NCI-H1694 treated with DMSO at 0.1 percent for 48 hours (cell line): ENCODE measurements around the gene MLH1.

ENCODE experiments used
- DNase-seq: peaks from one replicate; lab custom pipeline; 2025; lab: John Stamatoyannopoulos, UW

The MLH1 gene

DNA sequence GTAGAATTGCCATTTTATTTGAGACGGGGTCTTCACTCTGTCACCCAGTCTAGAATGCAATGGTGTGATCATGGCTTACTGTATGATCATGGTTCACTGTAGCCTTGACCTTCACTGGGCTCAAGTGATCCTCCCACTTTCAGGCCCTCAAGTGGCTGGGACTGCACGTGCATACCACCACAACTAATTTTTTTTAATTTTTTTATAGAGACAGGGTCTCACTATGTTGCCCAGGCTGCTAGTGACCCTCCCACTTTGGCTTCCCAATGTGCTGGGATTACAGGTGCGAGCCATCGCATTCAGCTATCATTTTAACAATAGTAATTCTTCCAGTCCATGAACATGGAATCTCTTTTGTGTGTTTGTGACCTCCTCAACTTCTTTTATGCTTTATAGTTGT, 12.3 kb upstream of the MLH1 start:
- DNase-seq: no peak

DNA sequence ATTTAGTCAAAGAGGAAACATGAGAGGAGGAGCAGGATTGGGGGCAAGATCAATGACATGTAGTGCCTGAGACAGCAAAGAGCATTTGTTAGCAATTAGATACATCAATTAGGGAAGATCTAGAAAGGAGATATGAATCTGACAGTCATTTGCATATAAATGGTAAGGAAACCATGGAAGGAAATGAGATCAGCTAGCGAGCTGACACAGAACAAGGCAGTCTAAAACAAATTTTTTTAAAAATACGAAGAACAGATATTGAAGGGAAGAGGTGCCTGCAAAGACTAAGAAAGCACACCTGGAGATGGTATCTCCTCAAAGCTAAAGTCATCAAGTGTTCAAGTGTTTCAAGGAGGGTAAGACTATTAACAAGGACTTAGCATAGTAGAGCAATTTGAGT, 5.0 kb upstream of the MLH1 start:
- DNase-seq: no peak

DNA sequence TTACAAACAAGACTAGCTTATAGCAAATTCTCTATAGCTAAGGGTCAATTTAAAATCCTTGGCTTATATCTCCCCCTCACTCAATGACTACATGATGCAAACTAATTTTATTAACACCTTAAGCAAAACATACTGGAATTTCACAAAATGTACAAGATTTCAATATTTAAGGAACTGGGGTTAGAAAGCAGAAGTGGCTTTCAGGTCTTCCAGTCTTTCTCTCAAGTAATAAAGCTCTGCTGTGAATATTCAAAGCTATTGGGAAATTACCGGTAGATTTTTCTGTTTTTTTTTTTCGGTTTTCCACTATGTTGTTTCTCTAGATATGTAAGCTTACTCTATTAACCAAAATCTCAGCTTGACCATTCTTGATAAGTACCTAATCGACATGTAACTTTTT, 4.3 kb upstream of the MLH1 start:
- DNase-seq: no peak

DNA sequence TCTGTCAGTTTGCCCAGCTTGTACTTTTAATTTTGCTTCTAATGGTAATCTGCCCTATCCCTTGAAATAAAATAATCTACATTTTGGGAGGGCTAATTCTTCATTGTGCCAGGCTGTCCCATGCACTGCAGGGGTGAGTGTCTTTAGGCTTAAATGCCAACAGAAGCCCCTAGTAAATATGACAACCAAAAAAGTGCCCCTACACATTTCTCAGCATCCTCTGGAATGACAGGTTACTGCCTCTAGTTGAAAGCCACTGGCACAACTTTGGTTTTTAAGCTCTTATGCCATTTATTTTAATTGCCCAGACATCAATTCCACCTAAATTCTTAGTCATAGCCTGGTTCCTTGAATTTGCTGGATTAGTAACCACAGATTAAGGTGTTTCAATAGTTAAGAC, 3.8 kb upstream of the MLH1 start:
- DNase-seq: no peak

DNA sequence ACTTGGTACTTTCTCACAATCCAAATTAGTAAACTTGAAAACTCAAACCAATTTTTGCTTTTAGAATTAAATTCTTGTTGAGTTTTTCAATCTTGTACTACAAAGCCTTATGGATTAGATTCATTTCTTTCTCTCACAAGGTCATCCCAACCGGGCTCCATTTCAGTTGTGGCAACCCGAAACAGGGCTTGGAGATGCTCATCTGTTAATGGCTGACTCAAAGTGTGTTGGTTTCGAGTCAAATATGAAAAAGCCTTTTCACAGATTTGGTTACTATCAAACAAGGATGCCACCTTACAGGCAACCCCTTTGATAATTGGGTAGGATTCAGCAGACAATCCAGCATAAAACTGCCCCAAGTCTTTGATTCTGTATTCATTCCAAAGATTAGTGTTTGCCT, 2.2 kb upstream of the MLH1 start:
- DNase-seq: no peak

DNA sequence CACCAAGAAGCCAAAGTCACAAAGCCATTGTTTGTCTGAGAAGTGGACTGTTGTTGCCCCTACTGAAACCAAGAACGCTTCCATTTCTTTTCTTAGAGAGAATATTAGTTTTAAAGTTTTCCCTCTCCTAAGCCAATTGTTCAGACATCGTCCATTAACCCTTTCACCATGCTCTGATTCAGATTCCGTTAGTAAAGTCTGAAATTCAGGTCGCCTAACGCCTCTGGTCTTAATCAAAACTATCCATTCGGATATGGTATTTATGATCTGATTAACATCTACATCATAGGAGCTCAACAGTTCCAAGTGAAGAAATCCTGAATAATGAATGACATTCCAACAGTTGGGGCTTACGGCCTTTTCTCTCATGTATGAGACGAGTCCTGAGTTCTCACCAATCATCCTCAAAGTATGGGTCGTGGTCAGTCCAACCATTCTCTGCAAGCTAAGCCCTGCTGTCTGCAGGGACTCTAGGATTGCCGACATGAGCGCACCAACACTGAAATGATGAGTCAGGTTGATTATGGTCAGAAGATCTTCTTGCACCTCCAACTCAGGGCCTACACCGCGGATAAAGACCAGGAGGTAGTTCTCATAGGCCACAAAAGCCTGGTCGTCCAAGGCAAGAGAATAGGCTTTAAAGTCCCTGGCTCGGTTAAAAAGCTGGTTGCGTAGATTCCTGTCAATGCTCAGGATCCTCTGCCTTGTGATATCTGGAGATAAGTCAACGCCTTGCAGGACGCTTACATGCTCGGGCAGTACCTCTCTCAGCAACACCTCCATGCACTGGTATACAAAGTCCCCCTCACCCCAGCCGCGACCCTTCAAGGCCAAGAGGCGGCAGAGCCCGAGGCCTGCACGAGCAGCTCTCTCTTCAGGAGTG, 1.2 kb upstream of the MLH1 start:
- DNase-seq: no peak

DNA sequence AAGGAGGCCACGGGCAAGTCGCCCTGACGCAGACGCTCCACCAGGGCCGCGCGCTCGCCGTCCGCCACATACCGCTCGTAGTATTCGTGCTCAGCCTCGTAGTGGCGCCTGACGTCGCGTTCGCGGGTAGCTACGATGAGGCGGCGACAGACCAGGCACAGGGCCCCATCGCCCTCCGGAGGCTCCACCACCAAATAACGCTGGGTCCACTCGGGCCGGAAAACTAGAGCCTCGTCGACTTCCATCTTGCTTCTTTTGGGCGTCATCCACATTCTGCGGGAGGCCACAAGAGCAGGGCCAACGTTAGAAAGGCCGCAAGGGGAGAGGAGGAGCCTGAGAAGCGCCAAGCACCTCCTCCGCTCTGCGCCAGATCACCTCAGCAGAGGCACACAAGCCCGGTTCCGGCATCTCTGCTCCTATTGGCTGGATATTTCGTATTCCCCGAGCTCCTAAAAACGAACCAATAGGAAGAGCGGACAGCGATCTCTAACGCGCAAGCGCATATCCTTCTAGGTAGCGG, 452 bp upstream of the MLH1 start, which contains the start of gene EPM2AIP1:
TSS of gene EPM2AIP1 (minus strand) at position 326 of the 520 bp plus-strand sequence. CDS start at position 272, 54 bp downstream.
- DNase-seq: no peak

DNA sequence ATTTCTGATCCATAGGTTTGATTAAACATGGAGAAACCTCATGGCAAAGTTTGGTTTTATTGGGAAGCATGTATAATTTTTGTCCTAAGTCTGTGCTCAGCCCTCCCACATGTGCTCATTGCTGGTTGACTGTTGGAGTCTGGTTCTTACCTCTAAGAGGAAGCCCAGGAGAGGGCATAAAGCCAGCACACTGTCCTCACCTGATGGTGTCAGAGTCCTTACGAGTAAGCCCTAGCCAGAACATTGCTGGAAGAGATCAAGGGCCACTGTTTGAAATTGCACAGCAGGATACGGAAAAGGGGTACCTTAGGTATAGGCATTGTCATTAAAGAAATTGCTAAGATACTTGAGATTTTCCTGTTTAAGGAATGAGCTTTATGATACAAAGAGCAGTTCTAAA, 21.3 kb downstream of the MLH1 start:
- no peak for DNase-seq

DNA sequence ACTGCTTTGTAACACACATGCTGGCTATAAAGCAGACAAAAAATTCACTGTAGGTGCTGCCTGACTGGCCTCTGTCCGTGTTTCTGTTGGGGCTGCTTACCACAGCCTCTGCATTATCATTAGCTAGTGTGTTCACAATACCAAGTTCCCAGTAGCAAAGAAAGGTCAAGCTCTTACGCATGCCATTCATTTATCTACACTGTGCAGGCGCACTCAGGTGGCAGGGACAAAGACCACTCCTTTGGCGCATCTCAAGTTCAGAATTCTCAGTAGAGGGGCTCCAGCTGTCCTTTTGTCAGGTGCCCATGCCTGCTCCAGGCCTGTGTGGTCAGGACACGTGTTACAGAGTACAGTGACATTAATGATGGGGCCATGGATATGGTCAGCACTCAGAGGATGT, 22.3 kb downstream of the MLH1 start:
- DNase-seq: no peak

DNA sequence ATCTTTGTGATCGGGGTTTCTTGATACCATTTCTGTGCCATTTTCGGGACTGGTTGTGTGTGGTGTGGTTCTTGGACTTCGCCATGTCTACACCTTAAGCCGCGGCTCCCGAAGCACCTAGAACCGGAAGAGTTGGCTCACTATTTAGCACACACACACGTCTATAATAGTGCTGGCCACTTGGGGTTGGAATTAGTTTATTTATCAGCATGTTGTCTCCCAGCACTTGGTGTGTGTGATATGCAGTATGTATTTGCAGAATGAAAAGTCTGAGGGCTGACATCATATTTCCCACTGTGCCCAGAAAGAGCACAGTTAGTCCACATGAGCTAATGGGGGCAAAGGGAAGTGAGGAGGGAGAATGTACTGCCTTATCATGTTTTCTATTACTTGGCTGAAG, 23.6 kb downstream of the MLH1 start:
- no peak for DNase-seq

DNA sequence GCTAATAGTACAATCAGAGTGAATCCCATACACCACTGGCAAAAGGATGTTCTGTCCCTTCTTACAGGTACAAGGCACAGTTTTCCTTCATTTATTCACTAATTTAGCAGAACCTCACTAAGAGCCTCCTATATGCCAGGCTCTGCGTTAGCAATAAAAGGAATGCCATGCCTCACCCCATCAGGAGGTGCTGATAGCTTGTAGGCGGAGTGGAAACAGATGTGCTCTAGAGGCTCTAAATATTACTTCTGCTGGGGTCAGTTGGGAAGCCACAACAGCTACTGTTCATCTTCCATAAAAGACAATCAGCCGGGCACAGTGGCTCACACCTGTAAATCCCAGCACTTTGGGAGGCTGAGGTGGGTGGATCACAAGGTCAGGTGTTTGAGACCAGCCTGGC, 24.4 kb downstream of the MLH1 start:
- no peak for DNase-seq

DNA sequence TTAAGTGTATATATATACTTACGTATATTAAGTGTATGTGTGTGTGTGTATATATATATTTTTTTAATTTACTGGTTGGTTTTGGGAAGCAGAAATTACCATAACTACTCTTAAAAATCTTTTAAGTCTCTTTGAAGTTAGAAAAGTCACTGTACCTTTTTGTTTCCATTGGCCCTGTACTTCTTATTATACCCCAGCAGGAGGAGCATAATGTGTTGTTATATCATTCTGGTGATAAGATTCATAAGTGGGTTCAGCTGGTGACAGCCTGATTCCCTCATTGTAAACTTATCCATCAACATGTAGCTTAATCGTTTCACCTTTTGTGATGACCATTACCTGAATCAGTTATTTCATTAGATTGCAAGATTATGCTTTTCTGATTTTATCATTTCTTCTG, 30.8 kb downstream of the MLH1 start:
- DNase-seq: no peak

DNA sequence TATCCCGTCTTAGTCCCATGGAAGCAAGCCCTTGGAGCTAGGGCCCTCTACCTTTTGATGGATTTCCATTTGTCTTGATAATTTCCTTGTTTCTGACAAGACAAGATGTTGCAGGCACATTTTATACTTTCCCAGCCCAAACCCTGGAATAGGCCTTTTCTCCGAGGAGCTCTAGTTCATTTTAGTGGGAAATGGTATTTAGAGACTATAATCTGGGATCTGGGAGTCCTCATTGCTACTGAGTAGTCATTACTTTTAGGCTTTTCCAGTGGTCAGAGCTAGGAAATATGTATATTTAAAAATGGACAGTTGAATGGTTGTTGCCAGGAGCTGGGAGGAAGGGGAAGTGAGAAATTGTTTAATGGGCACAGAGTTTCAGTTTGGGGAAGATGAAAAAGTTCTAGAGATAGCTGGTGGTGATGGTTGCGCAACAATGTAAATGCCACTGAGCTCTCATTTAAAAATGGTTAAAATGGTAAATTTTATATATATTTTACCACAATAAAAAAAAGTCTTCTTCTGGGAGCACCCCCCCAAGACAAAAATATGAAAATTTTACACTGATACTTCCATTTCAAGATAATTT, 31.6 kb downstream of the MLH1 start:
- no peak for DNase-seq

DNA sequence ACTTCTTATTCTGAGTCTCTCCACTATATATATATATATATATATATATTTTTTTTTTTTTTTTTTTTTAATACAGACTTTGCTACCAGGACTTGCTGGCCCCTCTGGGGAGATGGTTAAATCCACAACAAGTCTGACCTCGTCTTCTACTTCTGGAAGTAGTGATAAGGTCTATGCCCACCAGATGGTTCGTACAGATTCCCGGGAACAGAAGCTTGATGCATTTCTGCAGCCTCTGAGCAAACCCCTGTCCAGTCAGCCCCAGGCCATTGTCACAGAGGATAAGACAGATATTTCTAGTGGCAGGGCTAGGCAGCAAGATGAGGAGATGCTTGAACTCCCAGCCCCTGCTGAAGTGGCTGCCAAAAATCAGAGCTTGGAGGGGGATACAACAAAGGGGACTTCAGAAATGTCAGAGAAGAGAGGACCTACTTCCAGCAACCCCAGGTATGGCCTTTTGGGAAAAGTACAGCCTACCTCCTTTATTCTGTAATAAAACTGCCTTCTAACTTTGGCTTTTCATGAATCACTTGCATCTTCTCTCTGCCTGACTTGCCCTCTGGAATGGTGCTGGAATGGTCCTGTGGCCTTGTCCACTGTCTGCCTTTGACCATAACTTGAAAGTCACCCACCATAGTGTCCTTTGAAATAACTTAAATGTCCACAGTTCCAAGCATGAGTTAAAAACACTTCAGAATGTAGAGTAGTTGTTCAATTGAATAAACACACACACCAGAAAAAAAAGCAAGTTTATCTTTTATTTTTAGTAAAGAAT, 32.4 kb downstream of the MLH1 start:
- DNase-seq: no peak

DNA sequence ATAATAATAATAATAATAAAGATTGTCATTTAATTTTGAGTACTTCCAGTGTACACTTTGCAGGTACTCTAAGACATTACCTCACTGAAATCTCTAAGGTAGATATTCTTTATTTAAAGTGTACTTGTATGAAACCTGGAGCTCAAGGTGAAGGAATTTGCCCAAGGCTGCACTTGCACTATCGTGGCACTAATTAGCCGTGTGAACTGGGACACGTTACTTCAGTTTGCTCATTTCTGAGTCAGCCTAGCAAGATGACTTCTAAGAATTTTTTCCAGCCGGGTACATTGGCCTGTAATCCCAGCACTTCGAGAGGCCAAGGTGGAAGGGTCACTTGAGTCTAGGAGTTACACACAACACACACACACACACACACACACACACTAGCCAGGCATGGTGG, 33.5 kb downstream of the MLH1 start:
- no peak for DNase-seq

DNA sequence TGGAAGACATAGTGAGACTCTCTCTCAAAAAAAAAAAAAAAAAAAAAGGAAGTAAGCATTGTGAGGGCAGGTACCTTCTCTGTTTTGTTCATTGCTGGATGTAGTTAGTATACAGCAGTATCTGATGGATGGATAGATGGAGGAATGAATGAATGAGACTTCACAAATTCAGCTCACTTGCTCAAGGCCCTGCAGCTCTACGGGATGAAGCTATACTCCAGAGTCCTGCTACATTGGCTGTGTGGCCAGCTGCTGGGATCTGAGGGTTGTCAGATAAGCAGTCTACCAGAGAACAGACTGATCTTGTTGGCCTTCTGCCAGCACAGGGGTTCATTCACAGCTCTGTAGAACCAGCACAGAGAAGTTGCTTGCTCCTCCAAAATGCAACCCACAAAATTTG, 35.0 kb downstream of the MLH1 start:
- no peak for DNase-seq

DNA sequence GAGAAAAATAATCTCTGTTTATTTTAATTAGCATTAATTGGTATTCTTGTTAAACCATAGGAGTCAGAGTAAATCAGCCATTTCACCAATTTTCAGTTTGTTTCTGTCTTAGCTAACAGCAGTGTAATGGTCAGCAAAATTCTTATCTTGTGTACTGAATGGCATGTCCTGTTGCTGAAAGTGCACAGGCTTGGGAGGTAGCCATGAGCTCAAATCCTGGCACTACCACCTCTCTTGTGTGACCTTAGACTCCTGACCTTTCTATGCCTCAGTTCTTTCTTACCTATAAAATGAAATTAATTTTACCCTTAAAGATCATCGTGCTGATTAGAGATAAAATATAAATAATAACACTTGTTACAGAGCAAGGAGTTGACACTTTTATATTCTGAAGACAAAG, 35.8 kb downstream of the MLH1 start:
- DNase-seq: no peak

DNA sequence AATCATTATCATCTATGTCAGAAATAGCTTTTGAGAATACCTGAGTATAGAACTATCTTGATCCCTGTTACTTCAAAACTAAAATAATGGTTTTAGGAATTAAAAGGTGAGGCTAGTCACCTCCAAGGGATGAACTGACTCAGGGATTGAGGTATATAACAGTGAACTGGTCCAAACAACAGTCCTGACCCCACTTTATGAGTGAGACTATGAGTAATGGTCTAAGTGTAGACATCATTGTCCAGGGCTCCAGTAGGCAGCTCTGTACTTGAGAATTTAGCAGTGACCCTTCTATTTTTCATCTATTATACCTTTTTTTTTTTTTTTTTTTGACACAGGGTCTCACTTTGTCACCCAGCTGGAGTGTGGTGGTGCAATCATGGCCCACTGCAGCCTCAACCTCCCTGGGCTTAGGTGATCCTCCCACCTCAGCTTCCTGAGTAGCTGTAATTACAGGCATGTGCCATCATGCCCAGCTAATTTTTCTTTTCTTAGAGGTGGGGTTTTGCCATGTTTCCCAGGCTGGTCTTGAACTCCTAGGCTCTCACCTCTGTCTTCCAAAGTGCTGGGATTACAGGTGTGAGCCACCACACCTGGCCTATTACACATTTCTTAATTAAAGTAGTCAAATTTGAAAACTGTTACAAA, 36.3 kb downstream of the MLH1 start:
- no peak for DNase-seq

DNA sequence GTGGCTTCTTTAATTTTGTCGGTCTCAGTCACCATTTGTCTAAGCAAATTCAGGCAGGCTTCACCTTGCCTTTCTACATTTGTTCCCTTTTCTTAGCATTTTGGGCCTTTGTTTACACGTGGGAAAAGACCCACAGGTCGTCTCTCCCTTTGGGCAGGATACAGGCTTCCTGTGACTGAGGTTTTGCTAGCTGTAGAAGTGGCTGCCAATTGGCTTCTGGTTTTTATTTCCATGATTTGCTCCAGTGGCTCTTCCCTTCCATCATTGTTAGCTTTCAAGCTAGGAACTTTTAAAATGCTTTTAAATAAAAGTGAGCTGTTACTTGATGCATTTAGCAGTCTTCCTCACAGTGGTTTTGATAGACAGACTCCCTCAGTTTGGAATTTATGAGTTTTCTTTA, 37.3 kb downstream of the MLH1 start:
- no peak for DNase-seq

DNA sequence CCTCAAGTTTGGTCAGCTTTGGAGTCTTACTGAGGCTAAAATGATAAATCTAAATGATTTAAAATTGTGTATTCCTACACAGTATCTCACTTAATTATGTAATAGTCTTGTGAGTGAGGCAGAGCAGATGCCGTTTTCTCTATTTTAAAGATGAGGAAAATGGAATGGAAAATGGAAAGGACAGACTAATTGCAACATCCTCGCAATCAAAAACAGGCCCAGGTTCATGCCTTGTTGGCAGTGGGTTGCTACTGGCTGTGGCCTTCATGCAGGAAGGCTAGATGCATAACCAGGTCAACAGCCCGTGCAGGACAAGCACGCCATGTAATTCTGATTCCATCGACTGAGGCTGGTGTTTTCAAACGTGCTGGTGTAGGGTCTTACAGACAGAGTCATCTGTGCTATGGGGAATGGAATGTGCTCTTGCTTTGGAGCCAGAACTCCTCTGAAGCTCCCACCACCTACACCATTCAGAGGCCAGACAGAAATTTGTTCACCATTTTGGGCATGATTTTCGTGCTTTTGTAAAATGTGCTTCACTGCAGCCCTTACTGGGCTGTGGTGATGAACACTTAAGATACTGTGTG, 37.9 kb downstream of the MLH1 start:
- DNase-seq: no peak

DNA sequence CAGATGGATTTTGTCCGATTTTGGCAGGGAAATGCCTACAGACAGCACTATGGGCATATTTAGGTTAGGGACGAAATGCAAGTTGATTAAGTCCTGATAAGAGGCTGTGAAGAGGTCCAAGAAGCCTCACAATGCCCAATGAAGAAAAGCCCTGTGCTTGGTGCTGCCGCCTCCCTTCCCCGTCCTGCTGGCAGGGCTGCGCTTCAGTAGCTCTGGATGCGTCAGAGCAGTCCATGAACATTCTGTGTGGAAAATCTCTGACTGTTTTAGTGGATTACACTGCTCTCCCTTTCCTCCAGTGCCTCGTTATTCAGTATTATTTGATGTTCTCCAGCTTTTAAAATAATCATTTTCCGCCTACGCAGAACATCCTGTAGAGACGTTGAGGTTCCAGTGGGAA, 39.6 kb downstream of the MLH1 start:
- no peak for DNase-seq

DNA sequence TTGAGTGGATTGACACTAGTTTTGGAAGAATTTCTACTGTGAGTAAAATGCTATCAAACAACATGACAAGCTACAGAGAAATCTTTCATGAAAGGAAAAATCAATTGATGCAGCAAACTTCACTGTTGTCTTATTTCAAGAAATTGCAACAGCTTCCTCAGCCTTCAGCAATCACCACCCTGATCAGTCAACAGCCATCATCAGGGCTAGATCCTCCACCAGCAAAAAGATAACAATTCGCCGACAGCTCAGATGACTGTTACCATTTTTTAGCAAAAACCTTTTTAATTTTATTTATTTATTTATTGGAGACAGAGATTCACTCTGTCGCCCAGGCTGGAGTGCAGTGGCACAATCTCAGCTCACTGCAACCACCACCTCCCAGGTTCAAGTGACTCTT, 44.0 kb downstream of the MLH1 start:
- no peak for DNase-seq
